Thoracic aorta endothelial cell (primary cell): ENCODE measurements around the gene EVI2B. TPM values are rescaled to one million over a fixed set of nuclear protein-coding genes. Genes with fewer than 3 reads are reported as not detected.

ENCODE experiments used
- total RNA-seq: library from RNA; depleted of rRNA; stranded (reverse); fragments of >200 nt; gene quantifications from 2 replicates; pipeline ENCODE4 v1.2.3, GENCODE V29; 2012

EVI2B gene, protein sequence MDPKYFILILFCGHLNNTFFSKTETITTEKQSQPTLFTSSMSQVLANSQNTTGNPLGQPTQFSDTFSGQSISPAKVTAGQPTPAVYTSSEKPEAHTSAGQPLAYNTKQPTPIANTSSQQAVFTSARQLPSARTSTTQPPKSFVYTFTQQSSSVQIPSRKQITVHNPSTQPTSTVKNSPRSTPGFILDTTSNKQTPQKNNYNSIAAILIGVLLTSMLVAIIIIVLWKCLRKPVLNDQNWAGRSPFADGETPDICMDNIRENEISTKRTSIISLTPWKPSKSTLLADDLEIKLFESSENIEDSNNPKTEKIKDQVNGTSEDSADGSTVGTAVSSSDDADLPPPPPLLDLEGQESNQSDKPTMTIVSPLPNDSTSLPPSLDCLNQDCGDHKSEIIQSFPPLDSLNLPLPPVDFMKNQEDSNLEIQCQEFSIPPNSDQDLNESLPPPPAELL
- 2.0 and 2.5 TPM in 2 replicates for total RNA-seq

DNA sequence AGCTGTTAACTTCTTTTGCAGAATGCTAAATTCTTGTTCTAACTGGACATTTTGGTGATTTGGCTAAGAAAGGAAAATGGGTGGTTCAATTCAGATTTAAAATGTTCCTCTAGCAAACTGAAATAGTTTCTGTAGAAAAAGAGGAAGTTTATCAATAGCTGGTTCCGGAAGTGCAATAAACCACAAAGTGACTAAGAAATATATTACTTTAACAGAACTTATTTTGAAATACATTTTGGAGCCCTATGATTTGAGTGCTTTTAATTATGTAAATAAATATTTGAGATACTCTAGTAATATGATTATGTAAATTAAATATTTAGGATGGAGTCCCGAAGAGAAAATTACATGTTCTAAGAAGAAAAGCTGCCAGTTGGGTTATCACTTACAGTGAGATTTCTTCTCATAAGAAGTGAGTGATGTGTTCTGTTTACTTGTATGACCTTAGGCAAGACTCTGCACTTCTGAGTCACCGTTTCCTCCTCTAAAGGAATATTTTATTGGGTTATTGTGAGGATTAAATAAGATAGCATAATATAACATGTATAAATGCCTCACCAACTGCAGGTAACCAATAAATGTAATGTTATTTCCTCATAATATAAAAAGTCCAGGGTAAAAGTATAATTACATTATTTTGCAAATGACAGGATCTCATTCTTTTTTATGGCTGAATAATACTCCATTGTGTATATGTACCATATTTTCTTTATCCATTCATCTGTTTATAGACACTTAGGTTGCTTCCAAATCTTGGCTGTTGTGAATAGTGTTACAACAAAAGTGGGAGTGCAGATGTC, at the start of gene EVI2B:
TSS of gene EVI2B (minus strand) at position 73 of the 800 bp plus-strand sequence. CDS start 8,445 bp downstream, outside the sequence.

DNA sequence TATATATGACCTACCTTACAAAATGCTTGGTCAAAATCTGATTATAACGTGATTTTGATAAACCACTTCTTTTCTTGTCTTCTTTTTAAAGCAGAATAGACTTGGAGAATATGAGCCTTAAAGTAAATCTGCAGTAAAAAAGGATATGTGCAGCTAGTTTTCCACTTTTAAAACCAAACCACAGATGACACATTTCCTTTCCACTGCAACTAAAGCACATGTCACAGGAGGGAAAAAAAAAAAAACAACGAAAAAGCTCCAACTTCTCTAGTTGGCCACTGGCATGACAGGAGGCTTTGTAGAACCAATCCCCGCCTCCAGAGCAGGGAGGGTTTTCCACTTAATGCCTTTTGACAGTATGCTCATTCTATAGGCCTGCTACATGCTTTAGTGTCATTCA, 7.6 kb upstream of the EVI2B start, which contains the start of gene EVI2A:
TSS of gene EVI2A (minus strand) at position 142 of the 400 bp plus-strand sequence. CDS start 2,609 bp downstream, outside the sequence.

DNA sequence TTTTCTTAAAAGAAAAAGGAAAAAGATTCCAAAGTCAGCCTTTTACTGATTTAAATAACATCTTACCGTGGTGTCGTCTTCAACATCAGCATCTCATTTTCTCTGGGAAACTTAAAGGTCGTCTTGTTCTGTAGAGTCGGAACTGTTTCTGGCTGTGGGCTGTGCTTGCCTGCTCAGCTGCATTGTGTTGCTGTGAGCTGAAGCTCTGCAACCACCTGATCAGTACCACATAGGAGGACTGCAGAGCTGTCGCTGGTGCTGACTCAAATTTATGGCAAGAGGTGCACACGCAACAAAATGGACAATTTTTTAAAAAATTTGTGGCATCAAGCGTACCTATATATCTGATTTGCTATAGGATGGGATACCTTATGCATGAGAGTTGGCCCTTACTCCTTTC, 16.8 kb downstream of the EVI2B start, which contains the start of gene OMG:
TSS of gene OMG (minus strand) at position 150 of the 400 bp plus-strand sequence. CDS start 908 bp downstream, outside the sequence.

Other genes starting within 250 kb of the EVI2B start
- 53.9 and 54.5 TPM in 2 replicates for gene NF1, start 219.1 kb downstream of the EVI2B start, total RNA-seq
- 0.13 TPM in 1 of 2 replicates, not detected in the other for gene OMG, start 16.8 kb downstream of the EVI2B start, total RNA-seq
- gene EVI2A, start 7.6 kb upstream of the EVI2B start, total RNA-seq: 0.80 and 1.3 TPM in 2 replicates
- gene RAB11FIP4, start 77.6 kb upstream of the EVI2B start, total RNA-seq: 0.13 and 0.29 TPM in 2 replicates